H1 (cell line): ENCODE measurements around the gene SENP6. TPM values are rescaled to one million over a fixed set of nuclear protein-coding genes. Genes with fewer than 3 reads are reported as not detected.

Experiments
- SIN3A ChIP-seq, 2 experiments: IDR thresholded peaks in 1 of 2; conservative IDR thresholded peaks in 1 of 2; 2 replicates each; pipeline ENCODE4 v1.6.1; 2011 to 2012; ENCODE audit warnings: low read length in 2 of 2, improper control_type of control experiment in 1 of 2, low read depth in 1 of 2, mild to moderate bottlenecking in 1 of 2
- USF2 ChIP-seq: IDR thresholded peaks from 2 replicates; pipeline ENCODE4 v1.6.1; 2011; ENCODE audit warnings: low read length, improper control_type of control experiment
- polyA plus RNA-seq, 7 experiments: library from polyadenylated mRNA; depleted of rRNA in 3 of 7; stranded (reverse) in 5 of 7; unstranded in 2 of 7; fragments of >200 nt in 5 of 7; fragments of 200-250 nt in 2 of 7; gene quantifications; 1 replicate in 5 of 7; 2 replicates in 1 of 7; 4 replicates in 1 of 7; pipeline versions ENCODE4 v1.2.1 to v1.2.3, GENCODE V29; 2011 to 2013; ENCODE audit warnings: missing spikeins in 2 of 7, mixed read lengths in 2 of 7
- total RNA-seq: library from RNA; stranded (reverse); fragmentation: NEBNext Ultra II Directional; extraction: Animal tissue kit (Norgen Biotek cat#: 25700); gene quantifications from 2 replicates; pipeline ENCODE4 v1.2.1, GENCODE V29; 2021

SENP6 gene
- total and polyA plus RNA-seq, 2 of the 8 experiments (the other 6 are each of a cell fraction or from before 2014, with no cell fraction given) = 13.8 to 103 TPM

DNA sequence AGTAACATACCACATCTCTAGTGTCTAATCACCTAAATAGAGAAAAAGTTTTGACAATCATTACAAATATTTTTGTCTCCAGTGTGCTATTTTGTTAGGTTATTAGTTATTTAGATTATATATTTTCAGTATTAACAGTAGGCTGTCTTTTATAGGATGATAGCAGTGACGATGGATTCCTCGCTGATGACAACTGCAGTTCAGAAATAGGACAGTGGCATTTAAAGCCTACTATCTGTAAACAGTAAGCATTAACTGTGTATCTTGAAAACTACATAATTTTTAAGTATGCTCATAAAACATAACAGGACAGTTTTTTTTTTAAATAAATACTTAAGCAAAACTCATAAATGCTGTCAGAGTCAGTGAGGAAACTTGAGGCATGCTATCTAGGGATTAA is 109.5 kb downstream of the SENP6 start (continued):
- TF ChIP-seq SIN3A (conservative IDR thresholded peaks at IDR 0.05 in 1 of 2, IDR thresholded peaks at IDR 0.05 in 1 of 2; ENCODE audit: low read depth in 1 of 2, low read length in 2 of 2) (no peak), USF2 (no peak)
